Measurements from ENCODE around the gene AHRR. TPM values are rescaled to one million over a fixed set of nuclear protein-coding genes. Genes with fewer than 3 reads are reported as not detected.

Gene AHRR
- total and polyA plus RNA-seq, 9 of the 15 experiments (the other 6 are each of a cell fraction or from before 2014, with no cell fraction given), result 0.06 to 1.6 (median 0.75) TPM; not detected in 1

GRCh38 chr5:415928-416635 lies 94.6 kb downstream of the AHRR start (continued):
- TF ChIP-seq HBP1 (CRISPR knock-in tag; IDR thresholded peaks at IDR 0.05), result 0 out of 2 replicates have a peak, but pooled peaks have one; percentile 34
- TF ChIP-seq MTF1 (CRISPR knock-in tag; IDR thresholded peaks at IDR 0.05; ENCODE audit: borderline replicate concordance), result no peak
- peak; percentile 10 for TF ChIP-seq SAP30 (IDR thresholded peaks at IDR 0.05; ENCODE audit: borderline replicate concordance, insufficient read depth, low read depth, low read length, poor library complexity, severe bottlenecking)
- 0 out of 2 replicates have a peak, but pooled peaks have one; percentile 71 for TF ChIP-seq ZBTB26 (CRISPR knock-in tag; IDR thresholded peaks at IDR 0.05)
- TF ChIP-seq RBM17 (IDR thresholded peaks at IDR 0.05; ENCODE audit: borderline replicate concordance, low read depth, low read length), result no peak
- TF ChIP-seq, protein P1, sequence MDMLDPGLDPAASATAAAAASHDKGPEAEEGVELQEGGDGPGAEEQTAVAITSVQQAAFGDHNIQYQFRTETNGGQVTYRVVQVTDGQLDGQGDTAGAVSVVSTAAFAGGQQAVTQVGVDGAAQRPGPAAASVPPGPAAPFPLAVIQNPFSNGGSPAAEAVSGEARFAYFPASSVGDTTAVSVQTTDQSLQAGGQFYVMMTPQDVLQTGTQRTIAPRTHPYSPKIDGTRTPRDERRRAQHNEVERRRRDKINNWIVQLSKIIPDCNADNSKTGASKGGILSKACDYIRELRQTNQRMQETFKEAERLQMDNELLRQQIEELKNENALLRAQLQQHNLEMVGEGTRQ (CRISPR knock-in tag; IDR thresholded peaks at IDR 0.05), result peak; percentile 84
- no peak for TF ChIP-seq NELFE (IDR thresholded peaks at IDR 0.05; ENCODE audit: insufficient read depth, insufficient read length)
- TF ChIP-seq BRD9 (IDR thresholded peaks at IDR 0.05; ENCODE audit: low read depth, partially characterized antibody), result no peak
- no peak for TF ChIP-seq ETV5 (CRISPR knock-in tag; IDR thresholded peaks at IDR 0.05; ENCODE audit: low read depth)
- TF ChIP-seq, protein P2, sequence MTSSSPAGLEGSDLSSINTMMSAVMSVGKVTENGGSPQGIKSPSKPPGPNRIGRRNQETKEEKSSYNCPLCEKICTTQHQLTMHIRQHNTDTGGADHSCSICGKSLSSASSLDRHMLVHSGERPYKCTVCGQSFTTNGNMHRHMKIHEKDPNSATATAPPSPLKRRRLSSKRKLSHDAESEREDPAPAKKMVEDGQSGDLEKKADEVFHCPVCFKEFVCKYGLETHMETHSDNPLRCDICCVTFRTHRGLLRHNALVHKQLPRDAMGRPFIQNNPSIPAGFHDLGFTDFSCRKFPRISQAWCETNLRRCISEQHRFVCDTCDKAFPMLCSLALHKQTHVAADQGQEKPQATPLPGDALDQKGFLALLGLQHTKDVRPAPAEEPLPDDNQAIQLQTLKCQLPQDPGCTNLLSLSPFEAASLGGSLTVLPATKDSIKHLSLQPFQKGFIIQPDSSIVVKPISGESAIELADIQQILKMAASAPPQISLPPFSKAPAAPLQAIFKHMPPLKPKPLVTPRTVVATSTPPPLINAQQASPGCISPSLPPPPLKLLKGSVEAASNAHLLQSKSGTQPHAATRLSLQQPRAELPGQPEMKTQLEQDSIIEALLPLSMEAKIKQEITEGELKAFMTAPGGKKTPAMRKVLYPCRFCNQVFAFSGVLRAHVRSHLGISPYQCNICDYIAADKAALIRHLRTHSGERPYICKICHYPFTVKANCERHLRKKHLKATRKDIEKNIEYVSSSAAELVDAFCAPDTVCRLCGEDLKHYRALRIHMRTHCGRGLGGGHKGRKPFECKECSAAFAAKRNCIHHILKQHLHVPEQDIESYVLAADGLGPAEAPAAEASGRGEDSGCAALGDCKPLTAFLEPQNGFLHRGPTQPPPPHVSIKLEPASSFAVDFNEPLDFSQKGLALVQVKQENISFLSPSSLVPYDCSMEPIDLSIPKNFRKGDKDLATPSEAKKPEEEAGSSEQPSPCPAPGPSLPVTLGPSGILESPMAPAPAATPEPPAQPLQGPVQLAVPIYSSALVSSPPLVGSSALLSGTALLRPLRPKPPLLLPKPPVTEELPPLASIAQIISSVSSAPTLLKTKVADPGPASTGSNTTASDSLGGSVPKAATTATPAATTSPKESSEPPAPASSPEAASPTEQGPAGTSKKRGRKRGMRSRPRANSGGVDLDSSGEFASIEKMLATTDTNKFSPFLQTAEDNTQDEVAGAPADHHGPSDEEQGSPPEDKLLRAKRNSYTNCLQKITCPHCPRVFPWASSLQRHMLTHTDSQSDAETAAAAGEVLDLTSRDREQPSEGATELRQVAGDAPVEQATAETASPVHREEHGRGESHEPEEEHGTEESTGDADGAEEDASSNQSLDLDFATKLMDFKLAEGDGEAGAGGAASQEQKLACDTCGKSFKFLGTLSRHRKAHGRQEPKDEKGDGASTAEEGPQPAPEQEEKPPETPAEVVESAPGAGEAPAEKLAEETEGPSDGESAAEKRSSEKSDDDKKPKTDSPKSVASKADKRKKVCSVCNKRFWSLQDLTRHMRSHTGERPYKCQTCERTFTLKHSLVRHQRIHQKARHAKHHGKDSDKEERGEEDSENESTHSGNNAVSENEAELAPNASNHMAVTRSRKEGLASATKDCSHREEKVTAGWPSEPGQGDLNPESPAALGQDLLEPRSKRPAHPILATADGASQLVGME (CRISPR knock-in tag; IDR thresholded peaks at IDR 0.05), result peak; percentile 65; the same call in 1 of the 2 replicates
- TF ChIP-seq THRB (CRISPR knock-in tag; conservative IDR thresholded peaks at IDR 0.05), result 0 out of 2 replicates have a peak, but pooled peaks have one; percentile 71
- TF ChIP-seq CREB1 (IDR thresholded peaks at IDR 0.05), result no peak
- no peak for TF ChIP-seq CREB1 (CRISPR knock-in tag; IDR thresholded peaks at IDR 0.05)
- TF ChIP-seq MTA3 (IDR thresholded peaks at IDR 0.05; ENCODE audit: borderline replicate concordance), result no peak
- 0 out of 2 replicates have a peak, but pooled peaks have one; percentile 91 for TF ChIP-seq NR4A1 (CRISPR knock-in tag; IDR thresholded peaks at IDR 0.05)
- no peak for TF ChIP-seq NR4A1 (tag; IDR thresholded peaks at IDR 0.05)
